GM12878 (cell line): ENCODE data around the gene CLINT1. TPM values are rescaled to one million over a fixed set of nuclear protein-coding genes. Genes with fewer than 3 reads are reported as not detected.
A peak's percentile ranks its signal among the peaks of the same experiment; 100 is the strongest.

ENCODE experiments used
- ATAC-seq: fragments of 200-7000 bp; cut with Tn5 transposase; 3 replicates; pipeline ENCODE4 v1.9.1; 2020; ENCODE audit warnings: mild to moderate bottlenecking, moderate library complexity
- BruUV-seq: library from RNA; stranded (reverse); fragments of 400-500 nt; replicated peaks from 2 replicates; lab custom pipeline; 2021; lab: Mats Ljungman, UMichigan
- CTCF ChIA-PET: fragments of 300-600 bp; sonication (Branson Sonifier 250); formaldehyde crosslinking; extraction: SDS; loops from one replicate; lab custom pipeline; 2021; ENCODE audit warnings: inconsistent platforms; lab: Yijun Ruan, JAX
- POLR2A ChIA-PET: fragments of 350-600 bp; formaldehyde crosslinking; extraction: SDS; loops from one replicate; lab custom pipeline; 2021; ENCODE audit warnings: inconsistent platforms; lab: Charles Lee
- RAD21 ChIA-PET: fragments of 300-600 bp; sonication (Branson Sonifier 250); formaldehyde crosslinking; loops from one replicate; lab custom pipeline; 2023; ENCODE audit warnings: antibody characterized with exemption; ENCODE audit not compliant: unreplicated experiment; lab: Charles Lee
- SMC1A ChIA-PET: fragments of 300-600 bp; sonication (Branson Sonifier 250); formaldehyde crosslinking; loops from one replicate; lab custom pipeline; 2023; ENCODE audit not compliant: unreplicated experiment, uncharacterized antibody; lab: Charles Lee
- DNase-seq: peaks from one replicate; pipeline ENCODE4 v3.0.0-alpha.2; 2011; ENCODE audit warnings: low read depth, low spot score
- FAIRE-seq: peaks from 3 replicates; lab custom pipeline; 2011; peaks lifted over from hg19 to GRCh38; lab: Jason Lieb, UNC
- H2AFZ ChIP-seq: 2 replicates; pipeline ENCODE4 v1.6.0; 2011; ENCODE audit warnings: low read depth, low read length, control low read depth; ENCODE audit not compliant: control insufficient read depth
- H3K27ac ChIP-seq: 2 replicates; pipeline ENCODE4 v1.5.1; 2011; ENCODE audit warnings: control low read depth; ENCODE audit not compliant: control insufficient read depth, insufficient read depth
- H3K27me3 ChIP-seq, 2 experiments: replicated peaks in 1 of 2; 2 replicates each; pipeline versions ENCODE4 v1.6.0 to v1.6.1; 2011; ENCODE audit warnings: low read length in 1 of 2; ENCODE audit not compliant: control insufficient read depth in 2 of 2, insufficient read depth in 2 of 2
- H3K36me3 ChIP-seq, 2 experiments: 2 replicates each; pipeline ENCODE4 v1.5.1; 2011; ENCODE audit warnings: low read length in 1 of 2; ENCODE audit not compliant: control insufficient read depth in 2 of 2, insufficient read depth in 2 of 2
- H3K4me1 ChIP-seq: 2 replicates; pipeline ENCODE4 v1.6.1; 2011; ENCODE audit warnings: mild to moderate bottlenecking, low read length, moderate library complexity, mixed read lengths; ENCODE audit not compliant: control insufficient read depth, insufficient read depth
- H3K4me2 ChIP-seq: 2 replicates; pipeline ENCODE4 v1.6.0; 2011; ENCODE audit warnings: control low read depth; ENCODE audit not compliant: control insufficient read depth, insufficient read depth
- H3K4me3 ChIP-seq: fragments of 200-600 bp; sonication (generic); 2 replicates; pipeline ENCODE4 v1.5.1; 2016
- H3K79me2 ChIP-seq: 2 replicates; pipeline ENCODE4 v1.6.0; 2011; ENCODE audit warnings: low read length; ENCODE audit not compliant: control insufficient read depth, insufficient read depth
- H3K9ac ChIP-seq: 2 replicates; pipeline ENCODE4 v1.8.0; 2011; ENCODE audit warnings: low read length, control low read depth, mixed read lengths; ENCODE audit not compliant: control insufficient read depth, insufficient read depth
- H3K9me3 ChIP-seq: replicated peaks from 3 replicates; pipeline ENCODE4 v1.5.1; 2011; ENCODE audit warnings: mild to moderate bottlenecking, low read length; ENCODE audit not compliant: control insufficient read depth, insufficient read depth
- H4K20me1 ChIP-seq: 2 replicates; pipeline ENCODE4 v1.6.0; 2011; ENCODE audit not compliant: control insufficient read depth, insufficient read depth
- CBFB ChIP-seq: IDR thresholded peaks from 2 replicates; pipeline ENCODE4 v1.6.1; 2016; ENCODE audit warnings: antibody characterized with exemption, low read depth
- PAX8 ChIP-seq: fragments of 450-650 bp; IDR thresholded peaks from 2 replicates; pipeline ENCODE4 v1.6.1; 2017; ENCODE audit warnings: mild to moderate bottlenecking, moderate library complexity
- POU2F2 ChIP-seq: IDR thresholded peaks from 3 replicates; pipeline ENCODE4 v1.6.1; 2011; ENCODE audit warnings: low read depth, mild to moderate bottlenecking, low read length, borderline replicate concordance
- RELA ChIP-seq: fragments of 450-650 bp; IDR thresholded peaks from 2 replicates; pipeline ENCODE4 v1.8.0; 2014; ENCODE audit warnings: borderline replicate concordance; ENCODE audit not compliant: partially characterized antibody
- TAF1 ChIP-seq: IDR thresholded peaks from 2 replicates; pipeline ENCODE4 v1.6.1; 2011; ENCODE audit warnings: mild to moderate bottlenecking, low read depth, low read length, borderline replicate concordance
- ZNF217 ChIP-seq: fragments of 450-650 bp; IDR thresholded peaks from 2 replicates; pipeline ENCODE4 v1.6.1; 2017; ENCODE audit warnings: antibody characterized with exemption, mild to moderate bottlenecking
- WGBS: methylation state at CpG from one replicate; pipeline ENCODE4 v1.1.6; 2016; ENCODE audit warnings: low lambda C conversion rate; ENCODE audit not compliant: insufficient replicate concordance, insufficient coverage; ENCODE audit errors: missing lambda C conversion rate; 5-methylcytosine and 5-hydroxymethylcytosine counted together
- in situ Hi-C: fragments of 300-500 bp; cut with MboI; formaldehyde crosslinking; loops from 9 replicates; pipeline ENCODE4 v1.14.3; 2018; ENCODE audit warnings: mixed read lengths
- intact Hi-C: fragments of 100-400 bp; cut with micrococcal nuclease; formaldehyde crosslinking; loops from one replicate; pipeline ENCODE4 v1.14.2; 2022; ENCODE audit not compliant: unreplicated experiment
- polyA plus RNA-seq, 11 experiments: library from polyadenylated mRNA; depleted of rRNA in 4 of 11; unstranded in 6 of 11; stranded (reverse) in 5 of 11; fragments of >200 nt; fragmentation: Nextera tagmentation in 4 of 11; fragmentation: Illumina TruSeq in 1 of 11; extraction: Ambion mirVana in 4 of 11; extraction: Trizol in 1 of 11; gene quantifications; 1 replicate in 1 of 11; 2 replicates in 10 of 11; pipeline versions ENCODE4 v1.2.1 to v1.2.3, GENCODE V29; 2011 to 2016; ENCODE audit warnings: inconsistent platforms in 2 of 11, missing spikeins in 2 of 11, low read depth in 1 of 11
- total RNA-seq, 4 experiments: library from RNA; depleted of rRNA in 3 of 4; stranded (reverse); fragments of >200 nt in 3 of 4; fragmentation: Illumina TruSeq in 1 of 4; extraction: Trizol in 1 of 4; gene quantifications; 2 replicates each; pipeline versions ENCODE4 v1.2.1 to v1.2.3, GENCODE V29; 2013 to 2021

CLINT1 gene
- total and polyA plus RNA-seq, 10 of the 15 experiments (the other 5 are each of a cell fraction or from before 2014, with no cell fraction given) = 30.0 to 136 (median 105) TPM

GRCh38 chr5:157817928-157818327 lies 41.0 kb downstream of the CLINT1 start:
- Histone ChIP-seq H3K4me3 (no peak overlapping the region), H2AFZ (no peak overlapping the region), H3K27me3 (no peaks in the 10 kb centered on the region), H3K9ac (no peak overlapping the region), H3K27ac (no peak overlapping the region), H3K4me1 (no peaks in the 10 kb centered on the region), H4K20me1 (no peaks in the 10 kb centered on the region), H3K9me3 (no peaks in the 10 kb centered on the region), H3K79me2 (no peaks in the 10 kb centered on the region; the same call in 1 of the 2 replicates), H3K36me3 (peaks cover 3 to 6% of the 10 kb centered on the region in 2 experiments; a peak in 3 of 4 replicates), H3K4me2 (no peak overlapping the region)
- intact Hi-C loops = loop anchor here (1.0 to 2.0 kb wide), 2 partner anchors 37 to 177 kb away; no protein-coding TSS in a partner anchor
- POLR2A ChIA-PET = interaction anchor here (0.6 to 1.0 kb wide), 2 partner anchors 13 to 154 kb away, joined by 3 to 5 read pairs; no protein-coding TSS in a partner anchor
- in situ Hi-C loops = no loop called here
- FAIRE-seq (no peak), ATAC-seq (no peak), DNase-seq (no peak)
- RAD21 ChIA-PET = interaction anchor here (0.5 to 4.4 kb wide), 24 partner anchors 9 to 356 kb away, joined by 3 to 63 read pairs (median 4); no protein-coding TSS in a partner anchor
- BruUV-seq = no TSS peak
- SMC1A ChIA-PET = interaction anchor here (0.9 to 4.4 kb wide), 22 partner anchors 9 to 1315 kb away, joined by 3 to 82 read pairs (median 8); no protein-coding TSS in a partner anchor
- CTCF ChIA-PET = interaction anchor here (0.7 to 4.6 kb wide), 31 partner anchors 8 to 1314 kb away, joined by 3 to 201 read pairs (median 6); no protein-coding TSS in a partner anchor
- TF ChIP-seq PAX8 (no peak), ZNF217 (peak; percentile 52; the same call in 1 of the 2 replicates)
- 56% methylated on average over 2 of the region's 2 CpGs for WGBS

GRCh38 chr5:157817387-157817702 lies 41.6 kb downstream of the CLINT1 start:
- H3K4me2 ChIP-seq = no peak overlapping the region
- ATAC-seq (peak; percentile 42), FAIRE-seq (no peak), DNase-seq (no peak)
- TF ChIP-seq CBFB (no peak), TAF1 (no peak), RELA (no peak), POU2F2 (no peak)
- ChIA-PET SMC1A (interaction anchor here (0.8 to 4.4 kb wide), 29 partner anchors 8 to 1315 kb away, joined by 3 to 82 read pairs (median 6); no protein-coding TSS in a partner anchor), CTCF (interaction anchor here (0.6 to 4.6 kb wide), 37 partner anchors 9 to 1315 kb away, joined by 3 to 201 read pairs (median 5); no protein-coding TSS in a partner anchor), RAD21 (interaction anchor here (0.9 to 4.4 kb wide), 27 partner anchors 9 to 1290 kb away, joined by 3 to 63 read pairs (median 4); no protein-coding TSS in a partner anchor), POLR2A (no interaction called here)
- H3K9ac ChIP-seq = no peak overlapping the region
- no TSS peak for BruUV-seq
- H2AFZ ChIP-seq = no peak overlapping the region
- H3K9me3 ChIP-seq = no peaks in the 10 kb centered on the region
- 35% methylated on average over 5 of the region's 5 CpGs for WGBS
- no peaks in the 10 kb centered on the region; the same call in 1 of the 2 replicates for H3K79me2 ChIP-seq
- H3K4me1 ChIP-seq = no peaks in the 10 kb centered on the region
- intact Hi-C loops = loop anchor here (1.0 to 2.0 kb wide), 2 partner anchors 37 to 178 kb away; no protein-coding TSS in a partner anchor
- H4K20me1 ChIP-seq = no peaks in the 10 kb centered on the region
- peaks cover 3 to 6% of the 10 kb centered on the region in 2 experiments; a peak in 3 of 4 replicates for H3K36me3 ChIP-seq
- in situ Hi-C loops = no loop called here
- no peaks in the 10 kb centered on the region for H3K27me3 ChIP-seq
- no peak overlapping the region for H3K4me3 ChIP-seq
- no peak overlapping the region for H3K27ac ChIP-seq
